Testis (tissue), 2 donors: ENCODE measurements around the gene RYR3.

Source experiments
- POLR2A ChIP-seq: fragments of 450-650 bp; IDR thresholded peaks from one replicate; pipeline ENCODE4 v1.6.1; 2017; ENCODE audit warnings: antibody characterized with exemption, mild to moderate bottlenecking, moderate library complexity
- TF ChIP-seq, protein P1 (sequence below), 3 experiments: fragments of 450-650 bp in 2 of 3; fragments of 200-600 bp in 1 of 3; sonication (generic) in 1 of 3; IDR thresholded peaks; one replicate each; pipeline ENCODE4 v1.5.1; 2016 to 2019; ENCODE audit warnings: antibody characterized with exemption in 3 of 3, mild to moderate bottlenecking in 2 of 3, moderate library complexity in 1 of 3

DNA sequence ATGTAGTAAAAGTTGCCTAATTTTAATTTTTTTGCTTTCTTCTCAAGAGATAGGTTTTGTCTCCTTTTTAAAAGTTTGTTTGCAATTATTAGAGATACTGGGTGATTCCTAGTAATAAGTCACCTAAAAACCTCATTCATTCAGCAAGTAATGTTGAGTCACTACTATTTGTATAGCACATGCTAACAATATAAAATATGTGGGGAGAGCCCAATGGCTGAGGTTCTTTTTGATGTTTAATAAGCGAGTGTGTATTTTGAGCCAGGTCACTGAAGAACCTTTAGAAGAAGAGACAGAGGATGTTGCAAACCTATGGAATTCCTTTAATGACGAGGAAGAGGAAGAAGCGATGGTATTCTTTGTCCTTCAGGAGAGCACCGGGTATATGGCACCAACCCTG is 533.8 kb downstream of the RYR3 start:
- TF ChIP-seq, protein P1, sequence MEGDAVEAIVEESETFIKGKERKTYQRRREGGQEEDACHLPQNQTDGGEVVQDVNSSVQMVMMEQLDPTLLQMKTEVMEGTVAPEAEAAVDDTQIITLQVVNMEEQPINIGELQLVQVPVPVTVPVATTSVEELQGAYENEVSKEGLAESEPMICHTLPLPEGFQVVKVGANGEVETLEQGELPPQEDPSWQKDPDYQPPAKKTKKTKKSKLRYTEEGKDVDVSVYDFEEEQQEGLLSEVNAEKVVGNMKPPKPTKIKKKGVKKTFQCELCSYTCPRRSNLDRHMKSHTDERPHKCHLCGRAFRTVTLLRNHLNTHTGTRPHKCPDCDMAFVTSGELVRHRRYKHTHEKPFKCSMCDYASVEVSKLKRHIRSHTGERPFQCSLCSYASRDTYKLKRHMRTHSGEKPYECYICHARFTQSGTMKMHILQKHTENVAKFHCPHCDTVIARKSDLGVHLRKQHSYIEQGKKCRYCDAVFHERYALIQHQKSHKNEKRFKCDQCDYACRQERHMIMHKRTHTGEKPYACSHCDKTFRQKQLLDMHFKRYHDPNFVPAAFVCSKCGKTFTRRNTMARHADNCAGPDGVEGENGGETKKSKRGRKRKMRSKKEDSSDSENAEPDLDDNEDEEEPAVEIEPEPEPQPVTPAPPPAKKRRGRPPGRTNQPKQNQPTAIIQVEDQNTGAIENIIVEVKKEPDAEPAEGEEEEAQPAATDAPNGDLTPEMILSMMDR (IDR thresholded peaks at IDR 0.05) = no peak
- no peak for TF ChIP-seq POLR2A
